ENCODE results near the gene RAB22A.
A peak's percentile ranks its signal among the peaks of the same experiment; 100 is the strongest.

The RAB22A gene

DNA sequence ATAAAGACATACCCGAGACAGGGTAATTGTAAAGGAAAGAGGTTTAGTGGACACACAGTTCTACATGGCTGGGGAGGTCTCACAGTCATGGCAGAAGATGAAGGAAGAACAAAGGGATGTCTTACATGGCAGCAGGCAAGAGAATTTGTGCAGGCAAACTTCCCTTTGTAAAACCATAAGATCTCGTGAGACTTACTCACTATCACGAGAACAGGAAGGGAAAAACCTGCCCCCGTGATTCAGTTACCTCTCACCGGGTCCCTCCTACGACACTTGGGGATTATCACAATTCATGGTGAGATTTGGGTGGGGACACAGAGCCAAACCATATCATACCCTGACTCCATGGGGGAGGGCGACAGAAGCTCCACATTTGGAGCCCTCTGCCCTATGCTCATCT lies 72.1 kb downstream of the RAB22A start:
- Histone ChIP-seq H3K9ac (ENCODE audit: low read depth in 1 of 2, low read length in 2 of 2) (no peak overlapping the region), H3K27ac (ENCODE audit: low read depth in 2 of 2, low read length in 2 of 2) (no peak overlapping the region), H3K36me3 (ENCODE audit: control insufficient read depth in 2 of 2, insufficient read depth in 2 of 2, low read length in 2 of 2) (no peaks in the 10 kb centered on the region), H3K4me3 (ENCODE audit: low read length in 2 of 2) (no peak overlapping the region), H3K27me3 (ENCODE audit: control insufficient read depth in 2 of 2, insufficient read depth in 2 of 2, low read length in 2 of 2) (peaks cover 0 to 3% of the 10 kb centered on the region in 2 donors), H3K4me1 (ENCODE audit: control insufficient read depth in 2 of 2, insufficient read depth in 2 of 2, low read length in 2 of 2) (no peaks in the 10 kb centered on the region), H3K9me3 (ENCODE audit: control insufficient read depth in 2 of 2, low read length in 2 of 2) (no peaks in the 10 kb centered on the region)

DNA sequence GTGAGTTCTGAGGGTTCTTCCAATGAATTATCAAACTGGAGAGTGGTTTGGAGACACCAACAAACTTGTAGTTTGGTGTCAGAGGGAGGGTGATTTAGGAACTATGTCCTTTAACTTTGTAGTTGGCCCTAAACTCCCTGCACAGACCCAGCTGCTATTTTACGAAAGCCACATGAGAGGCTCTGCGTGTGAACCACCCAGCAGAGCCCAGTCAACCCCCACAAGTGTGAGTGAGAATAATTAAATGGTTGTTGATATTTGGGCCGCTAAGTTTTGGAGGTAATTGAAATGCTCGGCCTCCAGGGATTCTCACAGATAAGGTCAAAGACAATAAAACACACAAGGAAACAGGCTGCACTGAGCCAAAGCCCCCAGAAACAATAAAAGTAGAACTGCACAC lies 72.6 kb downstream of the RAB22A start:
- no peak overlapping the region for H3K9ac ChIP-seq (ENCODE audit: low read depth in 1 of 2, low read length in 2 of 2)
- no peaks in the 10 kb centered on the region for H3K36me3 ChIP-seq (ENCODE audit: control insufficient read depth in 2 of 2, insufficient read depth in 2 of 2, low read length in 2 of 2)
- H3K9me3 ChIP-seq (ENCODE audit: control insufficient read depth in 2 of 2, low read length in 2 of 2), result no peaks in the 10 kb centered on the region
- peaks cover 0 to 3% of the 10 kb centered on the region in 2 donors for H3K27me3 ChIP-seq (ENCODE audit: control insufficient read depth in 2 of 2, insufficient read depth in 2 of 2, low read length in 2 of 2)
- no peak overlapping the region for H3K4me3 ChIP-seq (ENCODE audit: low read length in 2 of 2)
- no peaks in the 10 kb centered on the region for H3K4me1 ChIP-seq (ENCODE audit: control insufficient read depth in 2 of 2, insufficient read depth in 2 of 2, low read length in 2 of 2)
- no peak overlapping the region for H3K27ac ChIP-seq (ENCODE audit: low read depth in 2 of 2, low read length in 2 of 2)

GRCh38 chr20:58384821-58385220 lies 75.3 kb downstream of the RAB22A start:
- Histone ChIP-seq H3K4me3 (ENCODE audit: low read length in 2 of 2) (no peak overlapping the region), H3K27ac (ENCODE audit: low read depth in 2 of 2, low read length in 2 of 2) (no peak overlapping the region), H3K9ac (ENCODE audit: low read depth in 1 of 2, low read length in 2 of 2) (no peak overlapping the region), H3K9me3 (ENCODE audit: control insufficient read depth in 2 of 2, low read length in 2 of 2) (no peaks in the 10 kb centered on the region), H3K4me1 (ENCODE audit: control insufficient read depth in 2 of 2, insufficient read depth in 2 of 2, low read length in 2 of 2) (peaks cover 2 to 3% of the 10 kb centered on the region in 2 donors), H3K36me3 (ENCODE audit: control insufficient read depth in 2 of 2, insufficient read depth in 2 of 2, low read length in 2 of 2) (no peaks in the 10 kb centered on the region), H3K27me3 (ENCODE audit: control insufficient read depth in 2 of 2, insufficient read depth in 2 of 2, low read length in 2 of 2) (peaks cover 0 to 3% of the 10 kb centered on the region in 2 donors)

- Histone ChIP-seq H3K9me3 (ENCODE audit: control insufficient read depth in 2 of 2, low read length in 2 of 2) (no peaks in the 10 kb centered on the region), H3K27ac (ENCODE audit: low read depth in 2 of 2, low read length in 2 of 2) (no peak overlapping the region), H3K36me3 (ENCODE audit: control insufficient read depth in 2 of 2, insufficient read depth in 2 of 2, low read length in 2 of 2) (no peaks in the 10 kb centered on the region), H3K27me3 (ENCODE audit: control insufficient read depth in 2 of 2, insufficient read depth in 2 of 2, low read length in 2 of 2) (peaks cover 0 to 3% of the 10 kb centered on the region in 2 donors), H3K4me1 (ENCODE audit: control insufficient read depth in 2 of 2, insufficient read depth in 2 of 2, low read length in 2 of 2) (peaks cover 10 to 16% of the 10 kb centered on the region in 2 donors), H3K9ac (ENCODE audit: low read depth in 1 of 2, low read length in 2 of 2) (peak overlapping the region; percentile 45 to 63), H3K4me3 (ENCODE audit: low read length in 2 of 2) (peak overlapping the region; percentile 63 to 85)
Observed at GRCh38 chr20:58388028-58388601, 78.6 kb downstream of the RAB22A start.

GRCh38 chr20:58388882-58389323 lies 79.4 kb downstream of the RAB22A start, which contains the start of gene VAPB:
Gene VAPB (plus strand): TSS chr20:58389229. CDS start chr20:58389460, 231 bp downstream.
- Histone ChIP-seq H3K4me1 (ENCODE audit: control insufficient read depth in 2 of 2, insufficient read depth in 2 of 2, low read length in 2 of 2) (peaks cover 10 to 16% of the 10 kb centered on the region in 2 donors), H3K27ac (ENCODE audit: low read depth in 2 of 2, low read length in 2 of 2) (peak within 1 kb of the TSS; percentile 83 to 94), H3K9me3 (ENCODE audit: control insufficient read depth in 2 of 2, low read length in 2 of 2) (no peaks in the 10 kb centered on the region), H3K36me3 (ENCODE audit: control insufficient read depth in 2 of 2, insufficient read depth in 2 of 2, low read length in 2 of 2) (no peaks in the 10 kb centered on the region), H3K4me3 (ENCODE audit: low read length in 2 of 2) (peak within 1 kb of the TSS; percentile 89 to 94), H3K27me3 (ENCODE audit: control insufficient read depth in 2 of 2, insufficient read depth in 2 of 2, low read length in 2 of 2) (peaks cover 0 to 3% of the 10 kb centered on the region in 2 donors), H3K9ac (ENCODE audit: low read depth in 1 of 2, low read length in 2 of 2) (peak within 1 kb of the TSS; percentile 77 to 94)

DNA sequence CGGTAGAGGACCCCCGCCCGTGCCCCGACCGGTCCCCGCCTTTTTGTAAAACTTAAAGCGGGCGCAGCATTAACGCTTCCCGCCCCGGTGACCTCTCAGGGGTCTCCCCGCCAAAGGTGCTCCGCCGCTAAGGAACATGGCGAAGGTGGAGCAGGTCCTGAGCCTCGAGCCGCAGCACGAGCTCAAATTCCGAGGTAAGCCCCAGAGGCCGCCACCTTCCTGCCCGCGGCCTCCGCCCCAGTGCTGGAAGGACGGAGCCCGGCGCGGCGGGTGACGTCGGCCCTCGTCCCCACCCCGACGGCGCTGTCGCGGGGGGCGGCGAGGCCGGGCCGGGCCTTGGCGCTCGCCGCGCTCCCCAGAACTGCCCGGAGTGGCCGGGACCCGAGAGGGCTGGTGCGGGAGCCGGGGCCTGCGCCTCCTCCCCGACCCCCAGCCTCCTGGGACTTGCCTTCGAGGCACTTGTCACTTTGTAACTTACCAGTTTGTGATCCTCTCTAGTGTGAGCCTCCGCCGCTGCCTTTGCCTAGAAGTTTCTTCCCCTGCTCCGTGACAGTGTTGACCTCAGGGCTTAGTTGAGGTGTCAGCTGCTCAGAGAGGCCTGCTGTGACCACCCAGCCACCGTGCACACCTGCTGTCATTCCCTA lies 79.9 kb downstream of the RAB22A start:
- peak overlapping the region; percentile 77 to 94 for H3K9ac ChIP-seq (ENCODE audit: low read depth in 1 of 2, low read length in 2 of 2)
- H3K4me1 ChIP-seq (ENCODE audit: control insufficient read depth in 2 of 2, insufficient read depth in 2 of 2, low read length in 2 of 2), result peaks cover 10 to 16% of the 10 kb centered on the region in 2 donors
- H3K9me3 ChIP-seq (ENCODE audit: control insufficient read depth in 2 of 2, low read length in 2 of 2), result no peaks in the 10 kb centered on the region
- peak overlapping the region; percentile 83 to 94 for H3K27ac ChIP-seq (ENCODE audit: low read depth in 2 of 2, low read length in 2 of 2)
- peaks cover 0 to 3% of the 10 kb centered on the region in 2 donors for H3K27me3 ChIP-seq (ENCODE audit: control insufficient read depth in 2 of 2, insufficient read depth in 2 of 2, low read length in 2 of 2)
- peak overlapping the region; percentile 89 to 94 for H3K4me3 ChIP-seq (ENCODE audit: low read length in 2 of 2)
- no peaks in the 10 kb centered on the region for H3K36me3 ChIP-seq (ENCODE audit: control insufficient read depth in 2 of 2, insufficient read depth in 2 of 2, low read length in 2 of 2)

- Histone ChIP-seq H3K4me1 (ENCODE audit: control insufficient read depth in 2 of 2, insufficient read depth in 2 of 2, low read length in 2 of 2) (peaks cover 10 to 16% of the 10 kb centered on the region in 2 donors), H3K4me3 (ENCODE audit: low read length in 2 of 2) (peak overlapping the region; percentile 89 to 94), H3K36me3 (ENCODE audit: control insufficient read depth in 2 of 2, insufficient read depth in 2 of 2, low read length in 2 of 2) (no peaks in the 10 kb centered on the region)
Observed at GRCh38 chr20:58389968-58390658, 80.6 kb downstream of the RAB22A start.

GRCh38 chr20:58390659-58391035 lies 81.1 kb downstream of the RAB22A start:
- Histone ChIP-seq H3K36me3 (ENCODE audit: control insufficient read depth in 2 of 2, insufficient read depth in 2 of 2, low read length in 2 of 2) (no peaks in the 10 kb centered on the region), H3K9ac (ENCODE audit: low read depth in 1 of 2, low read length in 2 of 2) (no peak overlapping the region), H3K9me3 (ENCODE audit: control insufficient read depth in 2 of 2, low read length in 2 of 2) (no peaks in the 10 kb centered on the region), H3K4me1 (ENCODE audit: control insufficient read depth in 2 of 2, insufficient read depth in 2 of 2, low read length in 2 of 2) (peaks cover 10 to 16% of the 10 kb centered on the region in 2 donors), H3K4me3 (ENCODE audit: low read length in 2 of 2) (peak overlapping the region in 1 of 2 donors; percentile 89), H3K27me3 (ENCODE audit: control insufficient read depth in 2 of 2, insufficient read depth in 2 of 2, low read length in 2 of 2) (no peaks in the 10 kb centered on the region), H3K27ac (ENCODE audit: low read depth in 2 of 2, low read length in 2 of 2) (no peak overlapping the region)

More at GRCh38 chr20:58389968-58390658, 80.6 kb downstream of the RAB22A start:
- Histone ChIP-seq H3K27ac (ENCODE audit: low read depth in 2 of 2, low read length in 2 of 2) (peak overlapping the region; percentile 83 to 94), H3K27me3 (ENCODE audit: control insufficient read depth in 2 of 2, insufficient read depth in 2 of 2, low read length in 2 of 2) (no peaks in the 10 kb centered on the region), H3K9ac (ENCODE audit: low read depth in 1 of 2, low read length in 2 of 2) (peak overlapping the region; percentile 77 to 94), H3K9me3 (ENCODE audit: control insufficient read depth in 2 of 2, low read length in 2 of 2) (no peaks in the 10 kb centered on the region)

- Histone ChIP-seq H3K4me1 (ENCODE audit: control insufficient read depth in 2 of 2, insufficient read depth in 2 of 2, low read length in 2 of 2) (peaks cover 10 to 16% of the 10 kb centered on the region in 2 donors), H3K36me3 (ENCODE audit: control insufficient read depth in 2 of 2, insufficient read depth in 2 of 2, low read length in 2 of 2) (no peaks in the 10 kb centered on the region), H3K27ac (ENCODE audit: low read depth in 2 of 2, low read length in 2 of 2) (no peak overlapping the region), H3K9me3 (ENCODE audit: control insufficient read depth in 2 of 2, low read length in 2 of 2) (no peaks in the 10 kb centered on the region), H3K4me3 (ENCODE audit: low read length in 2 of 2) (no peak overlapping the region), H3K27me3 (ENCODE audit: control insufficient read depth in 2 of 2, insufficient read depth in 2 of 2, low read length in 2 of 2) (no peaks in the 10 kb centered on the region), H3K9ac (ENCODE audit: low read depth in 1 of 2, low read length in 2 of 2) (peak overlapping the region in 1 of 2 donors; percentile 8)
Observed at GRCh38 chr20:58392286-58392685, 82.8 kb downstream of the RAB22A start.

- Histone ChIP-seq H3K9me3 (ENCODE audit: control insufficient read depth in 2 of 2, low read length in 2 of 2) (no peaks in the 10 kb centered on the region), H3K9ac (ENCODE audit: low read depth in 1 of 2, low read length in 2 of 2) (no peak overlapping the region), H3K4me3 (ENCODE audit: low read length in 2 of 2) (no peak overlapping the region), H3K27ac (ENCODE audit: low read depth in 2 of 2, low read length in 2 of 2) (no peak overlapping the region), H3K4me1 (ENCODE audit: control insufficient read depth in 2 of 2, insufficient read depth in 2 of 2, low read length in 2 of 2) (peaks cover 10 to 16% of the 10 kb centered on the region in 2 donors), H3K27me3 (ENCODE audit: control insufficient read depth in 2 of 2, insufficient read depth in 2 of 2, low read length in 2 of 2) (no peaks in the 10 kb centered on the region), H3K36me3 (ENCODE audit: control insufficient read depth in 2 of 2, insufficient read depth in 2 of 2, low read length in 2 of 2) (no peaks in the 10 kb centered on the region)
Observed at GRCh38 chr20:58393299-58393698, 83.8 kb downstream of the RAB22A start.
